ENCODE results near the gene RNASE13. TPM values are rescaled to one million over a fixed set of nuclear protein-coding genes. Genes with fewer than 3 reads are reported as not detected.

Gene RNASE13
- total RNA-seq, 1 experiment from 2014 or later: 0.15 TPM

DNA sequence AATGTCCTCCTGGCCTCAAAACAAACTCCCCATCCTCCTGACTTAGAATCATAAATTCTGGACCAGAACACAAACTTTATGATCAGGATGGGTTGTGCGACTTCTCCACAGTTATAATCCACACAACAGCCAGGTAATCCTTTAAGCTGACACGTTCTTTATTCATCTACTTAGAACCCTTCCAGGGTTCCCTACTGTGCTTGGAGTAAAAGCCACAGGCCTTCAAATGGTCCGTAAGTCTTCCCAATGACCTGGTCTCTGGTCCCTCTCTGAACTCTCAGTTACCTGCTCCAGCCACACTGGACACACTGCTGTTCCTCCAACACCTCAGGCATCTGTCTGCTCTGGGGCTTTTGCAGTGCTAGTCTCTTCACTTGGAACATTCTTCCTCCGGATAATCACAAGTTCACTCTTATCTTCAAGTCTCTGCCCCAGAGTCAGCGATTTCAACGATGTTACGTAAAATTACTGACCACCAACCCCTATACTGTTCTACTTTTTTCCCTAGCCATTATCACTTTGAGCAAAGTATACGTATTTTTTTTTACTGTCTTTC lies 5.8 kb upstream of the RNASE13 start:
- Histone ChIP-seq H3K27ac (ENCODE audit: low read depth, low read length) (no peak overlapping the region), H2AFZ (ENCODE audit: low read depth, low read length, poor library complexity, severe bottlenecking) (no peak overlapping the region), H4K20me1 (ENCODE audit: insufficient read depth) (no peaks in the 10 kb centered on the region), H3K4me2 (ENCODE audit: low read length) (no peak overlapping the region), H3K9me2 (ENCODE audit: insufficient read depth) (no peaks in the 10 kb centered on the region), H3K36me3 (ENCODE audit: control insufficient read depth in 1 of 2, insufficient read depth in 2 of 2, low read length in 2 of 2) (no peaks in the 10 kb centered on the region), H3K9ac (ENCODE audit: low read length) (no peak overlapping the region), H3K4me1 (ENCODE audit: control insufficient read depth in 1 of 2, insufficient read depth in 2 of 2, low read length in 2 of 2) (peaks cover 0 to 7% of the 10 kb centered on the region in 2 experiments; a peak in 1 of 4 replicates), H3K27me3 (ENCODE audit: insufficient read depth, low read length) (no peaks in the 10 kb centered on the region), H3K79me2 (ENCODE audit: insufficient read depth, low read length) (no peaks in the 10 kb centered on the region), H3K9me3 (ENCODE audit: control insufficient read depth in 1 of 2, insufficient read depth in 1 of 2, low read depth in 1 of 2, low read length in 2 of 2) (no peaks in the 10 kb centered on the region), H3K4me3 (replicated peaks in 1 of 2; ENCODE audit: low read depth in 1 of 2, low read length in 2 of 2) (no peak overlapping the region)
- DNase-seq (ENCODE audit: low read depth, low spot score): no peak
- CTCF ChIA-PET: interaction anchor here (0.6 to 5.4 kb wide), 17 partner anchors 8 to 357 kb away, joined by 3 to 148 read pairs (median 4); no protein-coding TSS in a partner anchor
- 0 out of 2 replicates have a peak, but pooled peaks have one; percentile 6 for ATAC-seq
- BruUV-seq (replicated peaks): no TSS peak
- intact Hi-C loops (cut with micrococcal nuclease): loop anchor here (1.0 kb wide), 3 partner anchors 26 to 343 kb away; no protein-coding TSS in a partner anchor
- RAD21 ChIA-PET (ENCODE audit: low non-redundant PET in 1 of 2, low total read pairs in 2 of 2, uncharacterized antibody in 2 of 2, unreplicated experiment in 2 of 2): interaction anchor here (0.6 to 2.2 kb wide), 4 partner anchors 26 to 64 kb away, joined by 3 to 30 read pairs (median 14); no protein-coding TSS in a partner anchor
- TF ChIP-seq TCF7L2 (IDR thresholded peaks at IDR 0.05; ENCODE audit: borderline replicate concordance, extremely low read depth, insufficient read depth, insufficient read length) (no peak), ZFX (IDR thresholded peaks at IDR 0.05) (0 out of 2 replicates have a peak, but pooled peaks have one; percentile 0)
- POLR2A ChIA-PET: interaction anchor here (1.8 kb wide), 1 partner anchor 26 kb away, joined by 6 read pairs; no protein-coding TSS in a partner anchor

DNA sequence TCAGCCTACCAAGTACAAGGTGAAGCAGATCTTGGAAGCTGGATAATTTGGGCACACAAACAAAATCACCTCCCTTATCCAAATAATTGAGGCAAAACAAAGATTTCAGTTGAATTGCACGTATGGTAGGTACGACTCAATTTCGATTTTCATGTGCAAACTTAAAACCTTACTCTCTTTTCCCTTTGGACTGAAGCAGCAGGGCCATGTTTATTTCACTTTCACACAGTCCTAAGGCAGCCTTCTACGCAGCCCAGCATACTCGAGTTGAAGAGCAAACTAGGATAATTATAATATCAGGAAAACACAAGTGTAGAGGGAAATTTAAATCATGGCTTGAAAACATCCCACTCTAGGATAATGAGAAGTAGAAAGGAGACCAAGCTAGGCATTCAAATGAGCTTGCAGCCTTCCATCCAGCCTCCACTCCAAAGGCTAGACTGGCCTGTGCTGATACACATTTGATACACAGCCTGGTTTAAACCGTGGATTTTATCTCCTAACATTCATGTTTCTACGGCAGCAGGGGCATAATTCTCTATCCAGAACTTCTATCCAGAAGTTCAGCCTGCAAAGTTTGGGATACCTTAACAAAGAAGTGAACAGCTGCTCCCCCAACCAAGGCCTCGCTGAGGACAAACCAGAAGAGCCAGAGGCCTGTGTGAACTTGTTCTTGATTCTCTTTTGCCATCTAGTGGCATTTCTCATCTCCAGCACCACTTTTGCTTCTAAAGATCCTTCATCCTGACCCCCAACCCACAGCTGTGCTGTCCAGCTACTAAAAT lies 5.2 kb upstream of the RNASE13 start:
- no TSS peak for BruUV-seq (replicated peaks)
- no peak overlapping the region for H3K4me2 ChIP-seq (ENCODE audit: low read length)
- H3K9me3 ChIP-seq (ENCODE audit: control insufficient read depth in 1 of 2, insufficient read depth in 1 of 2, low read depth in 1 of 2, low read length in 2 of 2): no peaks in the 10 kb centered on the region
- H3K9ac ChIP-seq (ENCODE audit: low read length): no peak overlapping the region
- peak; percentile 92 for ATAC-seq
- no peaks in the 10 kb centered on the region for H3K36me3 ChIP-seq (ENCODE audit: control insufficient read depth in 1 of 2, insufficient read depth in 2 of 2, low read length in 2 of 2)
- no peak overlapping the region for H2AFZ ChIP-seq (ENCODE audit: low read depth, low read length, poor library complexity, severe bottlenecking)
- POLR2A ChIA-PET: interaction anchor here (1.8 kb wide), 1 partner anchor 25 kb away, joined by 6 read pairs; no protein-coding TSS in a partner anchor
- intact Hi-C loops (cut with micrococcal nuclease): loop anchor here (1.0 kb wide), 3 partner anchors 25 to 342 kb away; no protein-coding TSS in a partner anchor
- H3K27me3 ChIP-seq (ENCODE audit: insufficient read depth, low read length): no peaks in the 10 kb centered on the region
- H3K4me3 ChIP-seq (replicated peaks in 1 of 2; ENCODE audit: low read depth in 1 of 2, low read length in 2 of 2): no peak overlapping the region
- no peaks in the 10 kb centered on the region for H3K9me2 ChIP-seq (ENCODE audit: insufficient read depth)
- TF ChIP-seq ZFX (IDR thresholded peaks at IDR 0.05): peak; percentile 23; the same call in 1 of the 2 replicates
- no peak for TF ChIP-seq JUND (IDR thresholded peaks at IDR 0.05)
- peak; percentile 77 for TF ChIP-seq RAD21 (IDR thresholded peaks at IDR 0.05; ENCODE audit: low read depth)
- TF ChIP-seq, protein P1, sequence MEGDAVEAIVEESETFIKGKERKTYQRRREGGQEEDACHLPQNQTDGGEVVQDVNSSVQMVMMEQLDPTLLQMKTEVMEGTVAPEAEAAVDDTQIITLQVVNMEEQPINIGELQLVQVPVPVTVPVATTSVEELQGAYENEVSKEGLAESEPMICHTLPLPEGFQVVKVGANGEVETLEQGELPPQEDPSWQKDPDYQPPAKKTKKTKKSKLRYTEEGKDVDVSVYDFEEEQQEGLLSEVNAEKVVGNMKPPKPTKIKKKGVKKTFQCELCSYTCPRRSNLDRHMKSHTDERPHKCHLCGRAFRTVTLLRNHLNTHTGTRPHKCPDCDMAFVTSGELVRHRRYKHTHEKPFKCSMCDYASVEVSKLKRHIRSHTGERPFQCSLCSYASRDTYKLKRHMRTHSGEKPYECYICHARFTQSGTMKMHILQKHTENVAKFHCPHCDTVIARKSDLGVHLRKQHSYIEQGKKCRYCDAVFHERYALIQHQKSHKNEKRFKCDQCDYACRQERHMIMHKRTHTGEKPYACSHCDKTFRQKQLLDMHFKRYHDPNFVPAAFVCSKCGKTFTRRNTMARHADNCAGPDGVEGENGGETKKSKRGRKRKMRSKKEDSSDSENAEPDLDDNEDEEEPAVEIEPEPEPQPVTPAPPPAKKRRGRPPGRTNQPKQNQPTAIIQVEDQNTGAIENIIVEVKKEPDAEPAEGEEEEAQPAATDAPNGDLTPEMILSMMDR (IDR thresholded peaks at IDR 0.05 in 2 of 3, conservative IDR thresholded peaks at IDR 0.05 in 1 of 3; ENCODE audit: borderline replicate concordance in 1 of 3, insufficient read depth in 1 of 3, low read depth in 2 of 3, low read length in 2 of 3): peak; percentile 58 to 61 (median 60); a peak in 5 of 6 replicates
- no peak for TF ChIP-seq POLR2AphosphoS5 (IDR thresholded peaks at IDR 0.05; ENCODE audit: low read depth, low read length)
- H3K79me2 ChIP-seq (ENCODE audit: insufficient read depth, low read length): no peaks in the 10 kb centered on the region
- H3K4me1 ChIP-seq (ENCODE audit: control insufficient read depth in 1 of 2, insufficient read depth in 2 of 2, low read length in 2 of 2): peaks cover 0 to 7% of the 10 kb centered on the region in 2 experiments; a peak in 1 of 4 replicates
- H4K20me1 ChIP-seq (ENCODE audit: insufficient read depth): no peaks in the 10 kb centered on the region
- RAD21 ChIA-PET (ENCODE audit: low non-redundant PET in 1 of 2, low total read pairs in 2 of 2, uncharacterized antibody in 2 of 2, unreplicated experiment in 2 of 2): interaction anchor here (0.6 to 2.2 kb wide), 5 partner anchors 25 to 68 kb away, joined by 3 to 30 read pairs (median 4); no protein-coding TSS in a partner anchor
- CTCF ChIA-PET: interaction anchor here (0.6 to 5.4 kb wide), 17 partner anchors 9 to 357 kb away, joined by 3 to 148 read pairs (median 4); no protein-coding TSS in a partner anchor
- peak; percentile 41 for DNase-seq (ENCODE audit: low read depth, low spot score)
- H3K27ac ChIP-seq (ENCODE audit: low read depth, low read length): no peak overlapping the region
